SK-N-SH (cell line): ENCODE measurements around the gene MCTP1. TPM values are rescaled to one million over a fixed set of nuclear protein-coding genes. Genes with fewer than 3 reads are reported as not detected.

ENCODE experiments used
- CTCF ChIA-PET: fragments of 300-600, 350-600 bp; formaldehyde crosslinking; extraction: SDS; loops from one replicate; lab custom pipeline; 2021; lab: Yijun Ruan, JAX
- POLR2A ChIA-PET: fragments of 350-600 bp; sonication (Branson Sonifier 250); formaldehyde crosslinking; extraction: SDS; loops from one replicate; lab custom pipeline; 2020; ENCODE audit warnings: antibody characterized with exemption, inconsistent platforms; lab: Yijun Ruan, JAX
- DNase-seq: peaks from one replicate; pipeline ENCODE4 v3.0.0; 2012
- H2AFZ ChIP-seq: fragments of 200-600 bp; sonication (generic); 2 replicates; pipeline ENCODE4 v1.8.1; 2016; ENCODE audit warnings: antibody characterized with exemption, mild to moderate bottlenecking, low read depth
- H3F3A ChIP-seq: fragments of 200-600 bp; sonication (generic); replicated peaks from 2 replicates; pipeline ENCODE3; 2016; ENCODE audit warnings: antibody characterized with exemption, mild to moderate bottlenecking; ENCODE audit not compliant: insufficient read depth
- H3K27ac ChIP-seq, 2 experiments: fragments of 200-500 bp in 1 of 2; fragments of 200-600 bp in 1 of 2; sonication (Bioruptor generic) in 1 of 2; sonication (generic), shearing (Covaris generic) in 1 of 2; 2 replicates each; pipeline versions ENCODE4 v1.5.1 to v1.6.1; 2014 to 2016; ENCODE audit warnings: low read depth in 2 of 2, inconsistent platforms in 1 of 2, low read length in 1 of 2, mild to moderate bottlenecking in 1 of 2, mixed read lengths in 1 of 2
- H3K27me3 ChIP-seq: fragments of 200-600 bp; sonication (generic), shearing (Covaris generic); 2 replicates; pipeline ENCODE4 v1.6.1; 2016; ENCODE audit warnings: mixed run types; ENCODE audit not compliant: insufficient read depth
- H3K36me3 ChIP-seq, 2 experiments: fragments of 200-500 bp in 1 of 2; fragments of 200-600 bp in 1 of 2; sonication (Bioruptor generic) in 1 of 2; sonication (generic) in 1 of 2; replicated peaks in 1 of 2; 2 replicates each; pipeline versions ENCODE3 to v1.5.1; 2014 to 2016; ENCODE audit warnings: low read length in 1 of 2, mild to moderate bottlenecking in 1 of 2; ENCODE audit not compliant: insufficient read depth in 2 of 2, control insufficient read depth in 1 of 2
- H3K4me1 ChIP-seq, 2 experiments: fragments of 200-500 bp in 1 of 2; fragments of 200-600 bp in 1 of 2; sonication (Bioruptor generic) in 1 of 2; sonication (generic), shearing (Covaris generic) in 1 of 2; 2 replicates each; pipeline versions ENCODE4 v1.5.1 to v1.6.1; 2014 to 2016; ENCODE audit warnings: low read depth in 1 of 2, low read length in 1 of 2, mixed run types in 1 of 2; ENCODE audit not compliant: insufficient read depth in 2 of 2, control insufficient read depth in 1 of 2
- H3K4me2 ChIP-seq: fragments of 200-600 bp; sonication (generic), shearing (Covaris generic); 2 replicates; pipeline ENCODE4 v1.6.1; 2017; ENCODE audit warnings: mixed run types
- H3K4me3 ChIP-seq, 2 experiments: fragments of 200-500 bp in 1 of 2; fragments of 200-600 bp in 1 of 2; sonication (Bioruptor generic) in 1 of 2; sonication (generic), shearing (Covaris generic) in 1 of 2; 2 replicates each; pipeline versions ENCODE4 v1.5.1 to v1.8.1; 2014 to 2016; ENCODE audit warnings: low read depth in 2 of 2, inconsistent platforms in 1 of 2, low read length in 1 of 2, mild to moderate bottlenecking in 1 of 2, mixed read lengths in 1 of 2, moderate library complexity in 1 of 2
- H3K79me2 ChIP-seq: fragments of 200-600 bp; sonication (generic); 2 replicates; pipeline ENCODE4 v1.8.1; 2017; ENCODE audit warnings: mild to moderate bottlenecking; ENCODE audit not compliant: insufficient read depth
- H3K9ac ChIP-seq: fragments of 200-600 bp; sonication (generic); 2 replicates; pipeline ENCODE4 v1.6.1; 2017; ENCODE audit warnings: mixed run types
- H3K9me2 ChIP-seq: fragments of 200-600 bp; sonication (generic); 2 replicates; pipeline ENCODE4 v1.6.1; 2017; ENCODE audit warnings: mixed run types
- H3K9me3 ChIP-seq: fragments of 200-600 bp; sonication (generic); 2 replicates; pipeline ENCODE4 v1.6.1; 2017; ENCODE audit warnings: mixed run types, mild to moderate bottlenecking, moderate library complexity
- H4K20me1 ChIP-seq: fragments of 200-600 bp; sonication (generic); 2 replicates; pipeline ENCODE4 v1.6.1; 2017; ENCODE audit warnings: mild to moderate bottlenecking, mixed run types; ENCODE audit not compliant: insufficient read depth
- CHD2 ChIP-seq: fragments of 150-350 bp; IDR thresholded peaks from 2 replicates; pipeline ENCODE4 v1.6.1; 2018; ENCODE audit warnings: low read length; ENCODE audit not compliant: partially characterized antibody
- ELF1 ChIP-seq: IDR thresholded peaks from 2 replicates; pipeline ENCODE4 v1.4.0; 2012
- EP300 ChIP-seq, 2 experiments: IDR thresholded peaks; 2 replicates each; pipeline versions ENCODE4 v1.4.0 to v1.6.1; 2012; ENCODE audit warnings: borderline replicate concordance in 1 of 2, low read depth in 1 of 2, low read length in 1 of 2
- EZH2phosphoT487 ChIP-seq: fragments of 200-600 bp; sonication (generic); IDR thresholded peaks from 2 replicates; pipeline ENCODE4 v1.6.1; 2017; ENCODE audit warnings: low read depth, mixed run types, mild to moderate bottlenecking, antibody characterized with exemption, moderate library complexity, borderline replicate concordance
- FOXJ3 ChIP-seq: sonication (generic); formaldehyde crosslinking; IDR thresholded peaks from 2 replicates; pipeline ENCODE4 v1.5.1; 2020; ENCODE audit warnings: mild to moderate bottlenecking, missing genetic modification reagents
- FOXM1 ChIP-seq: IDR thresholded peaks from 2 replicates; pipeline ENCODE4 v1.4.0; 2012; ENCODE audit warnings: low read depth, mild to moderate bottlenecking
- GABPA ChIP-seq: IDR thresholded peaks from 2 replicates; pipeline ENCODE4 v1.4.0; 2012; ENCODE audit warnings: low read depth, mild to moderate bottlenecking
- GATA2 ChIP-seq: sonication (generic); formaldehyde crosslinking; IDR thresholded peaks from 2 replicates; pipeline ENCODE4 v1.5.0; 2020; ENCODE audit warnings: mild to moderate bottlenecking, missing genetic modification reagents
- MEF2A ChIP-seq: IDR thresholded peaks from 2 replicates; pipeline ENCODE4 v1.4.0; 2012; ENCODE audit warnings: low read depth, borderline replicate concordance
- MXI1 ChIP-seq: IDR thresholded peaks from 2 replicates; pipeline ENCODE4 v1.6.1; 2012; ENCODE audit warnings: mild to moderate bottlenecking, low read depth, low read length, improper control_type of control experiment
- RAD21 ChIP-seq: IDR thresholded peaks from 2 replicates; pipeline ENCODE4 v1.6.1; 2012; ENCODE audit warnings: mild to moderate bottlenecking, low read length
- RCOR1 ChIP-seq: fragments of 150-350 bp; IDR thresholded peaks from 2 replicates; pipeline ENCODE4 v1.6.1; 2017; ENCODE audit warnings: antibody characterized with exemption, low read length
- RFX5 ChIP-seq: IDR thresholded peaks from 2 replicates; pipeline ENCODE4 v1.6.1; 2012; ENCODE audit warnings: mild to moderate bottlenecking, improper control_type of control experiment, low read length
- SIN3A ChIP-seq: IDR thresholded peaks from 2 replicates; pipeline ENCODE4 v1.6.1; 2012; ENCODE audit warnings: low read depth, mild to moderate bottlenecking, low read length, moderate library complexity, borderline replicate concordance
- TAF1 ChIP-seq: IDR thresholded peaks from 2 replicates; pipeline ENCODE4 v1.6.1; 2012; ENCODE audit warnings: low read depth, mild to moderate bottlenecking, low read length, moderate library complexity, borderline replicate concordance
- YY1 ChIP-seq: IDR thresholded peaks from 2 replicates; pipeline ENCODE4 v1.4.0; 2012; ENCODE audit warnings: low read depth, mild to moderate bottlenecking
- WGBS: methylation state at CpG from one replicate; pipeline ENCODE4 v1.1.6; 2017; ENCODE audit warnings: low lambda C conversion rate; 5-methylcytosine and 5-hydroxymethylcytosine counted together
- polyA plus RNA-seq, 3 experiments: library from polyadenylated mRNA; depleted of rRNA; stranded (reverse); fragments of >200 nt; gene quantifications; 2 replicates each; pipeline ENCODE4 v1.2.3, GENCODE V29; 2012
- TF ChIP-seq, protein P1 (sequence below): IDR thresholded peaks from 2 replicates; pipeline ENCODE4 v1.4.0; 2012; ENCODE audit warnings: low read depth, borderline replicate concordance
- TF ChIP-seq, protein P2 (sequence below): IDR thresholded peaks from 2 replicates; pipeline ENCODE4 v1.6.1; 2012; ENCODE audit warnings: mild to moderate bottlenecking, low read depth, low read length, moderate library complexity
- TF ChIP-seq, protein P3 (sequence below): fragments of 150-350 bp; IDR thresholded peaks from 2 replicates; pipeline ENCODE4 v1.6.1; 2017; ENCODE audit warnings: antibody characterized with exemption, low read length, low read depth, borderline replicate concordance
- TF ChIP-seq, protein P4 (sequence below): IDR thresholded peaks from 2 replicates; pipeline ENCODE4; 2012
- TF ChIP-seq, protein P5 (sequence below): fragments of 150-350 bp; IDR thresholded peaks from 2 replicates; pipeline ENCODE4 v1.6.1; 2016; ENCODE audit warnings: mild to moderate bottlenecking, low read depth, low read length

The MCTP1 gene
- polyA plus RNA-seq, 1 of the 3 experiments (the other 2 are of a cell fraction) = 0.53 TPM

DNA sequence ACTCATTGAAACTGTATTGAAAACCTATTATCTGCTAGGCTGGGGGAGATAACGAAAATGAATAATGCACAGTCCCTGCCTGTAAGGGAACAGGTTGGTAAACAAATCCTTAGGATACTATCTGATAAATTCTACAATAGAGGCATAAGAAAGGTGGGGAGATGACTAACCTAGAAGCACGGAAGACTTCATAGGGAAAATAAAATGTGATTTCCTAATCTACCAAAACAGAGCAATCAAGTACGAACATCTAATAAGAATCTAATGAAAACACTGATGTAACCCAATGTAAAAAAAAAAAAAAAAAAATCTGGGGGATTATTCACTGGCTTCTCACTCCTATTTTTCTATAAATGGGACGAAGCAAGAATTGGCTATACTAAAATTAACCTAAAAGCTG lies 542.0 kb downstream of the MCTP1 start (continued):
- no peak for TF ChIP-seq CHD2
- TF ChIP-seq MEF2A = no peak
- TF ChIP-seq, protein P1, sequence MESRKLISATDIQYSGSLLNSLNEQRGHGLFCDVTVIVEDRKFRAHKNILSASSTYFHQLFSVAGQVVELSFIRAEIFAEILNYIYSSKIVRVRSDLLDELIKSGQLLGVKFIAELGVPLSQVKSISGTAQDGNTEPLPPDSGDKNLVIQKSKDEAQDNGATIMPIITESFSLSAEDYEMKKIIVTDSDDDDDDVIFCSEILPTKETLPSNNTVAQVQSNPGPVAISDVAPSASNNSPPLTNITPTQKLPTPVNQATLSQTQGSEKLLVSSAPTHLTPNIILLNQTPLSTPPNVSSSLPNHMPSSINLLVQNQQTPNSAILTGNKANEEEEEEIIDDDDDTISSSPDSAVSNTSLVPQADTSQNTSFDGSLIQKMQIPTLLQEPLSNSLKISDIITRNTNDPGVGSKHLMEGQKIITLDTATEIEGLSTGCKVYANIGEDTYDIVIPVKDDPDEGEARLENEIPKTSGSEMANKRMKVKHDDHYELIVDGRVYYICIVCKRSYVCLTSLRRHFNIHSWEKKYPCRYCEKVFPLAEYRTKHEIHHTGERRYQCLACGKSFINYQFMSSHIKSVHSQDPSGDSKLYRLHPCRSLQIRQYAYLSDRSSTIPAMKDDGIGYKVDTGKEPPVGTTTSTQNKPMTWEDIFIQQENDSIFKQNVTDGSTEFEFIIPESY = no peak
- TF ChIP-seq EP300 (IDR thresholded peaks at IDR 0.05; ENCODE audit: borderline replicate concordance in 1 of 2, low read depth in 1 of 2, low read length in 1 of 2) = no peak
- no peak for TF ChIP-seq RCOR1

DNA sequence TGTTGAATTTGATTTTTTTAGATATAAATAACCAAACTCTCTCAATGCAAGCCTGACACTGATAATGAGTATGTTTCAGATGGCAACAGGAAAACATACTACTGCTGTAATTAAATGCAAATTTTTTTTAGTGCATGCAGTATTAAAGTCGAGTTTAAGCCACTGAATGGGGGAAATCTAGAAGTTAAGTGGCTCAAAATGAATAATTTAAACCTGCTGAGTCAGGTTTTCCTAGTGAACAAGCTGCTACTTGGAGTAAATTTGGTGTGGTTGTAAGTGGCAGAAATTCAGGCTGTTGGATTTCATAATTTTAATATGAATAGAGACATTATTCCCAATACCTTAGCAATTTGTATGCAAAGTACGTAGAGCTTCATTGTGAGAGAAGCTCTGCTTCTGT lies 544.6 kb downstream of the MCTP1 start:
- H2AFZ ChIP-seq = no peak overlapping the region
- no peaks in the 10 kb centered on the region for H3K9me2 ChIP-seq
- no peak for DNase-seq
- H3K79me2 ChIP-seq = no peaks in the 10 kb centered on the region
- no peak overlapping the region for H3K4me3 ChIP-seq
- no peak overlapping the region for H3K4me2 ChIP-seq
- no peaks in the 10 kb centered on the region for H3K27me3 ChIP-seq
- H4K20me1 ChIP-seq = no peaks in the 10 kb centered on the region
- TF ChIP-seq, protein P2, sequence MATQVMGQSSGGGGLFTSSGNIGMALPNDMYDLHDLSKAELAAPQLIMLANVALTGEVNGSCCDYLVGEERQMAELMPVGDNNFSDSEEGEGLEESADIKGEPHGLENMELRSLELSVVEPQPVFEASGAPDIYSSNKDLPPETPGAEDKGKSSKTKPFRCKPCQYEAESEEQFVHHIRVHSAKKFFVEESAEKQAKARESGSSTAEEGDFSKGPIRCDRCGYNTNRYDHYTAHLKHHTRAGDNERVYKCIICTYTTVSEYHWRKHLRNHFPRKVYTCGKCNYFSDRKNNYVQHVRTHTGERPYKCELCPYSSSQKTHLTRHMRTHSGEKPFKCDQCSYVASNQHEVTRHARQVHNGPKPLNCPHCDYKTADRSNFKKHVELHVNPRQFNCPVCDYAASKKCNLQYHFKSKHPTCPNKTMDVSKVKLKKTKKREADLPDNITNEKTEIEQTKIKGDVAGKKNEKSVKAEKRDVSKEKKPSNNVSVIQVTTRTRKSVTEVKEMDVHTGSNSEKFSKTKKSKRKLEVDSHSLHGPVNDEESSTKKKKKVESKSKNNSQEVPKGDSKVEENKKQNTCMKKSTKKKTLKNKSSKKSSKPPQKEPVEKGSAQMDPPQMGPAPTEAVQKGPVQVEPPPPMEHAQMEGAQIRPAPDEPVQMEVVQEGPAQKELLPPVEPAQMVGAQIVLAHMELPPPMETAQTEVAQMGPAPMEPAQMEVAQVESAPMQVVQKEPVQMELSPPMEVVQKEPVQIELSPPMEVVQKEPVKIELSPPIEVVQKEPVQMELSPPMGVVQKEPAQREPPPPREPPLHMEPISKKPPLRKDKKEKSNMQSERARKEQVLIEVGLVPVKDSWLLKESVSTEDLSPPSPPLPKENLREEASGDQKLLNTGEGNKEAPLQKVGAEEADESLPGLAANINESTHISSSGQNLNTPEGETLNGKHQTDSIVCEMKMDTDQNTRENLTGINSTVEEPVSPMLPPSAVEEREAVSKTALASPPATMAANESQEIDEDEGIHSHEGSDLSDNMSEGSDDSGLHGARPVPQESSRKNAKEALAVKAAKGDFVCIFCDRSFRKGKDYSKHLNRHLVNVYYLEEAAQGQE = no peak
- TF ChIP-seq, protein P3, sequence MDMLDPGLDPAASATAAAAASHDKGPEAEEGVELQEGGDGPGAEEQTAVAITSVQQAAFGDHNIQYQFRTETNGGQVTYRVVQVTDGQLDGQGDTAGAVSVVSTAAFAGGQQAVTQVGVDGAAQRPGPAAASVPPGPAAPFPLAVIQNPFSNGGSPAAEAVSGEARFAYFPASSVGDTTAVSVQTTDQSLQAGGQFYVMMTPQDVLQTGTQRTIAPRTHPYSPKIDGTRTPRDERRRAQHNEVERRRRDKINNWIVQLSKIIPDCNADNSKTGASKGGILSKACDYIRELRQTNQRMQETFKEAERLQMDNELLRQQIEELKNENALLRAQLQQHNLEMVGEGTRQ = no peak
- TF ChIP-seq, protein P1 = no peak
- TF ChIP-seq FOXJ3 (CRISPR knock-in tag) (no peak), ELF1 (no peak), RAD21 (no peak), FOXM1 (no peak), MEF2A (no peak), CHD2 (no peak), MXI1 (no peak), SIN3A (no peak), GATA2 (no peak), RFX5 (no peak), TAF1 (no peak), EZH2phosphoT487 (no peak), YY1 (no peak), GABPA (no peak)
- TF ChIP-seq, protein P4, sequence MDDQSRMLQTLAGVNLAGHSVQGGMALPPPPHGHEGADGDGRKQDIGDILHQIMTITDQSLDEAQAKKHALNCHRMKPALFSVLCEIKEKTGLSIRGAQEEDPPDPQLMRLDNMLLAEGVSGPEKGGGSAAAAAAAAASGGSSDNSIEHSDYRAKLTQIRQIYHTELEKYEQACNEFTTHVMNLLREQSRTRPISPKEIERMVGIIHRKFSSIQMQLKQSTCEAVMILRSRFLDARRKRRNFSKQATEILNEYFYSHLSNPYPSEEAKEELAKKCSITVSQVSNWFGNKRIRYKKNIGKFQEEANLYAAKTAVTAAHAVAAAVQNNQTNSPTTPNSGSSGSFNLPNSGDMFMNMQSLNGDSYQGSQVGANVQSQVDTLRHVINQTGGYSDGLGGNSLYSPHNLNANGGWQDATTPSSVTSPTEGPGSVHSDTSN = no peak
- TF ChIP-seq, protein P5, sequence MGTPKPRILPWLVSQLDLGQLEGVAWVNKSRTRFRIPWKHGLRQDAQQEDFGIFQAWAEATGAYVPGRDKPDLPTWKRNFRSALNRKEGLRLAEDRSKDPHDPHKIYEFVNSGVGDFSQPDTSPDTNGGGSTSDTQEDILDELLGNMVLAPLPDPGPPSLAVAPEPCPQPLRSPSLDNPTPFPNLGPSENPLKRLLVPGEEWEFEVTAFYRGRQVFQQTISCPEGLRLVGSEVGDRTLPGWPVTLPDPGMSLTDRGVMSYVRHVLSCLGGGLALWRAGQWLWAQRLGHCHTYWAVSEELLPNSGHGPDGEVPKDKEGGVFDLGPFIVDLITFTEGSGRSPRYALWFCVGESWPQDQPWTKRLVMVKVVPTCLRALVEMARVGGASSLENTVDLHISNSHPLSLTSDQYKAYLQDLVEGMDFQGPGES = no peak
- no peak overlapping the region for H3K27ac ChIP-seq
- H3K9ac ChIP-seq = no peak overlapping the region
- H3K9me3 ChIP-seq = no peaks in the 10 kb centered on the region
- no peaks in the 10 kb centered on the region for H3K4me1 ChIP-seq
- POLR2A ChIA-PET = no interaction called here
- WGBS = 53% methylated on average over 2 of the region's 2 CpGs
- no peaks in the 10 kb centered on the region for H3K36me3 ChIP-seq
- no peaks in the 10 kb centered on the region for H3F3A ChIP-seq
- CTCF ChIA-PET = interaction anchor here (0.6 to 1.5 kb wide), 3 partner anchors 20 to 780 kb away, joined by 3 to 4 read pairs (median 3); no protein-coding TSS in a partner anchor
